CD4-positive, alpha-beta T cell (primary cell): ENCODE results near the gene HIPK2. TPM values are rescaled to one million over a fixed set of nuclear protein-coding genes. Genes with fewer than 3 reads are reported as not detected.

Experiments used
- ATAC-seq: fragments of 200-7000 bp; cut with Tn5 transposase; one replicate; pipeline ENCODE4 v1.10.0; 2022; ENCODE audit warnings: mild to moderate bottlenecking; ENCODE audit not compliant: poor library complexity
- CTCF ChIA-PET: fragments of 350-600 bp; sonication (Branson Sonifier 250); formaldehyde crosslinking; loops from one replicate; lab custom pipeline; 2021; ENCODE audit warnings: antibody characterized with exemption, inconsistent platforms; lab: Charles Lee
- POLR2A ChIA-PET: fragments of 350-600 bp; sonication (Branson Sonifier 250); formaldehyde crosslinking; loops from one replicate; lab custom pipeline; 2021; ENCODE audit warnings: antibody characterized with exemption, inconsistent platforms; lab: Charles Lee
- DNase-seq, 14 experiments: peaks; one replicate each; pipeline ENCODE4 v3.0.0-alpha.2; 2013 to 2020; ENCODE audit warnings: mixed read lengths in 2 of 14
- H3K27ac ChIP-seq, 2 donors: one replicate each; pipeline versions ENCODE4 v1.5.1 to v1.7.0; 2013; ENCODE audit warnings: low read length in 2 of 2, low read depth in 1 of 2, mild to moderate bottlenecking in 1 of 2
- H3K27me3 ChIP-seq, 2 experiments: 1 replicate in 1 of 2; 2 replicates in 1 of 2; pipeline versions ENCODE4 v1.6.1 to v1.7.0; 2013; ENCODE audit warnings: low read length in 2 of 2, control low read depth in 1 of 2, mild to moderate bottlenecking in 1 of 2, moderate library complexity in 1 of 2; ENCODE audit not compliant: insufficient read depth in 2 of 2, control insufficient read depth in 1 of 2
- H3K36me3 ChIP-seq: one replicate; pipeline ENCODE4 v1.6.1; 2013; ENCODE audit warnings: low read length, control low read depth; ENCODE audit not compliant: insufficient read depth
- H3K4me1 ChIP-seq: one replicate; pipeline ENCODE4 v1.6.1; 2013; ENCODE audit warnings: low read length, control low read depth; ENCODE audit not compliant: insufficient read depth
- H3K4me3 ChIP-seq: one replicate; pipeline ENCODE4 v1.5.1; 2013; ENCODE audit warnings: mild to moderate bottlenecking, low read length, moderate library complexity
- H3K9me3 ChIP-seq, 2 experiments: 1 replicate in 1 of 2; 2 replicates in 1 of 2; pipeline versions ENCODE4 v1.6.1 to v1.7.0; 2013; ENCODE audit warnings: low read length in 2 of 2, mild to moderate bottlenecking in 2 of 2, control low read depth in 1 of 2, moderate library complexity in 1 of 2; ENCODE audit not compliant: control insufficient read depth in 1 of 2, insufficient read depth in 1 of 2
- H3K27ac Mint-ChIP-seq: one replicate; pipeline ENCODE4 v1.8.0; 2020; ENCODE audit warnings: mixed read lengths
- H3K27me3 Mint-ChIP-seq: one replicate; pipeline ENCODE4 v1.8.0; 2021; ENCODE audit warnings: mixed read lengths
- H3K36me3 Mint-ChIP-seq: one replicate; pipeline ENCODE4 v1.8.0; 2021; ENCODE audit warnings: low read depth, mixed read lengths
- H3K4me1 Mint-ChIP-seq: one replicate; pipeline ENCODE4 v1.8.0; 2021; ENCODE audit warnings: low read depth, mixed read lengths
- H3K4me3 Mint-ChIP-seq: one replicate; pipeline ENCODE4 v1.8.0; 2020; ENCODE audit warnings: mild to moderate bottlenecking, mixed read lengths
- H3K9me3 Mint-ChIP-seq: one replicate; pipeline ENCODE4 v1.8.0; 2020; ENCODE audit warnings: mixed read lengths
- intact Hi-C, 2 experiments: fragments of 100-400 bp; cut with DNase I in 1 of 2; cut with micrococcal nuclease in 1 of 2; formaldehyde crosslinking; loops; one replicate each; pipeline versions ENCODE4 v1.15.1 to v1.9.0; 2023 to 2025; cut with DNase I, micrococcal nuclease
- total RNA-seq, 174 experiments: library from RNA in 2 of 174; stranded (reverse) in 2 of 174; gene quantifications; one replicate each; pipeline ENCODE4 v1.2.3 and lab custom pipeline; 2021 to 2026
- TF ChIP-seq, protein P1 (sequence below): fragments of 200-600 bp; IDR thresholded peaks from one replicate; pipeline ENCODE4 v1.8.0; 2022; ENCODE audit warnings: antibody characterized with exemption, mild to moderate bottlenecking

HIPK2 gene
- total RNA-seq, 2 experiments from 2014 or later = 36.5 to 37.0 TPM

- CTCF ChIA-PET = no interaction called here
Measured at GRCh38 chr7:139725077-139725476, 52.7 kb downstream of the HIPK2 start.

DNA sequence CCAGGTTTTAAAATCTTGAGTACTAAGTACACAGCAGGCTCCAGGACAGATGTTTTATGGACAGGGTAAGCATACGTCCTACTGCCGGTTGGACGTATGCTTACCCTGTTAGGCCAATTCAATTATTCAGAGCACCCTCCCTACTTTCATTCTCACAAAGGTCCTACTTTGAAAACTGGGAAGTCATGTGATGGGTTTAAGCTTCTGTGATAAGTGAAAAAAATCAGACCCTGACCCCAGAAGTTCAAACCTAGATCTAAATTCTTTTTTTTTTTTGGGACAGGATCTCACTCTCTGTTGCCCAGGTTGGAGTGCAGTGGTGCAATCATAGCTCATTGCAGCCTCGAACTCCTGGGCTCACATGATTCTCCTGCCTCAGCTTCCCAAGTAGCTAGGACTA, 55.2 kb downstream of the HIPK2 start:
- Histone ChIP-seq H3K36me3 (no peaks in the 10 kb centered on the region), H3K27me3 (no peaks in the 10 kb centered on the region), H3K4me1 (peaks cover 30% of the 10 kb centered on the region), H3K27ac (no peak overlapping the region), H3K9me3 (no peaks in the 10 kb centered on the region), H3K4me3 (no peak overlapping the region)
- TF ChIP-seq, protein P1, sequence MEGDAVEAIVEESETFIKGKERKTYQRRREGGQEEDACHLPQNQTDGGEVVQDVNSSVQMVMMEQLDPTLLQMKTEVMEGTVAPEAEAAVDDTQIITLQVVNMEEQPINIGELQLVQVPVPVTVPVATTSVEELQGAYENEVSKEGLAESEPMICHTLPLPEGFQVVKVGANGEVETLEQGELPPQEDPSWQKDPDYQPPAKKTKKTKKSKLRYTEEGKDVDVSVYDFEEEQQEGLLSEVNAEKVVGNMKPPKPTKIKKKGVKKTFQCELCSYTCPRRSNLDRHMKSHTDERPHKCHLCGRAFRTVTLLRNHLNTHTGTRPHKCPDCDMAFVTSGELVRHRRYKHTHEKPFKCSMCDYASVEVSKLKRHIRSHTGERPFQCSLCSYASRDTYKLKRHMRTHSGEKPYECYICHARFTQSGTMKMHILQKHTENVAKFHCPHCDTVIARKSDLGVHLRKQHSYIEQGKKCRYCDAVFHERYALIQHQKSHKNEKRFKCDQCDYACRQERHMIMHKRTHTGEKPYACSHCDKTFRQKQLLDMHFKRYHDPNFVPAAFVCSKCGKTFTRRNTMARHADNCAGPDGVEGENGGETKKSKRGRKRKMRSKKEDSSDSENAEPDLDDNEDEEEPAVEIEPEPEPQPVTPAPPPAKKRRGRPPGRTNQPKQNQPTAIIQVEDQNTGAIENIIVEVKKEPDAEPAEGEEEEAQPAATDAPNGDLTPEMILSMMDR = no peak
- CTCF ChIA-PET = no interaction called here
- H3K27ac Mint-ChIP-seq = no peak overlapping the region
- H3K4me1 Mint-ChIP-seq = peaks cover 30% of the 10 kb centered on the region
- no peak overlapping the region for H3K4me3 Mint-ChIP-seq
- no peaks in the 10 kb centered on the region for H3K9me3 Mint-ChIP-seq
- ATAC-seq (no peak), DNase-seq (no peak)
- H3K36me3 Mint-ChIP-seq = peaks cover 15% of the 10 kb centered on the region
- POLR2A ChIA-PET = no interaction called here
- intact Hi-C loops = loop anchor here in 1 of 2 experiments (5.0 kb wide), 2 partner anchors 75 to 280 kb away; no protein-coding TSS in a partner anchor
- no peaks in the 10 kb centered on the region for H3K27me3 Mint-ChIP-seq

More at GRCh38 chr7:139725077-139725476, 52.7 kb downstream of the HIPK2 start:
- Mint-ChIP-seq H3K27me3 (no peaks in the 10 kb centered on the region), H3K4me3 (no peak overlapping the region), H3K27ac (no peak overlapping the region), H3K4me1 (peaks cover 50% of the 10 kb centered on the region), H3K9me3 (no peaks in the 10 kb centered on the region), H3K36me3 (peaks cover 16% of the 10 kb centered on the region)
- POLR2A ChIA-PET = interaction anchor here (1.0 to 2.4 kb wide), 2 partner anchors 12 to 90 kb away, joined by 3 to 8 read pairs; no protein-coding TSS in a partner anchor
- Histone ChIP-seq H3K4me3 (no peak overlapping the region), H3K36me3 (no peaks in the 10 kb centered on the region), H3K9me3 (no peaks in the 10 kb centered on the region), H3K27me3 (no peaks in the 10 kb centered on the region), H3K27ac (no peak overlapping the region), H3K4me1 (peaks cover 32% of the 10 kb centered on the region)
- intact Hi-C loops = loop anchor here in 1 of 2 experiments (5.0 kb wide), 1 partner anchor 78 kb away; no protein-coding TSS in a partner anchor
- TF ChIP-seq, protein P1 = no peak
- DNase-seq = no peak
- no peak for ATAC-seq

- Histone ChIP-seq H3K4me1 (peaks cover 23% of the 10 kb centered on the region), H3K36me3 (no peaks in the 10 kb centered on the region), H3K27ac (no peak overlapping the region), H3K27me3 (no peaks in the 10 kb centered on the region), H3K9me3 (no peaks in the 10 kb centered on the region), H3K4me3 (no peak overlapping the region)
- Mint-ChIP-seq H3K4me1 (peaks cover 22% of the 10 kb centered on the region), H3K27ac (no peak overlapping the region), H3K36me3 (peaks cover 15% of the 10 kb centered on the region), H3K9me3 (no peaks in the 10 kb centered on the region), H3K27me3 (no peaks in the 10 kb centered on the region), H3K4me3 (no peak overlapping the region)
- TF ChIP-seq, protein P1 = no peak
- no peak for ATAC-seq
- DNase-seq = no peak
- POLR2A ChIA-PET = no interaction called here
- intact Hi-C loops = loop anchor here in 1 of 2 experiments (5.0 kb wide), 2 partner anchors 75 to 280 kb away; no protein-coding TSS in a partner anchor
- CTCF ChIA-PET = no interaction called here
Measured at GRCh38 chr7:139721821-139722220, 56.0 kb downstream of the HIPK2 start.
